Astrocyte (in vitro differentiated cells and primary cell): ENCODE data around the gene LRRC40. TPM values are rescaled to one million over a fixed set of nuclear protein-coding genes. Genes with fewer than 3 reads are reported as not detected.
"Not testable (repeated sequence)": the region's sequence is repeated elsewhere in the genome, so short reads cannot be mapped to it uniquely, and the experiment has no call there.

Experiments used
- DNase-seq: peaks from one replicate; pipeline ENCODE4 v3.0.0-alpha.2; 2010; ENCODE audit warnings: low read depth
- FAIRE-seq: peaks from 2 replicates; lab custom pipeline; 2011; peaks lifted over from hg19 to GRCh38; lab: Jason Lieb, UNC
- H2AFZ ChIP-seq: 2 replicates; pipeline ENCODE4 v1.6.0; 2012; ENCODE audit warnings: low read depth, low read length, inconsistent platforms
- H3K27ac ChIP-seq: 2 replicates; pipeline ENCODE4 v1.5.1; 2011; ENCODE audit warnings: low read depth, low read length, inconsistent platforms
- H3K27me3 ChIP-seq: 2 replicates; pipeline ENCODE4 v1.6.0; 2011; ENCODE audit warnings: low read length, inconsistent platforms; ENCODE audit not compliant: insufficient read depth
- H3K36me3 ChIP-seq: 2 replicates; pipeline ENCODE4 v1.5.1; 2011; ENCODE audit warnings: low read length, inconsistent platforms; ENCODE audit not compliant: insufficient read depth
- H3K4me1 ChIP-seq: 2 replicates; pipeline ENCODE4 v1.5.1; 2011; ENCODE audit warnings: low read length, inconsistent platforms; ENCODE audit not compliant: insufficient read depth
- H3K4me2 ChIP-seq: 2 replicates; pipeline ENCODE4 v1.6.0; 2012; ENCODE audit warnings: low read length, inconsistent platforms
- H3K4me3 ChIP-seq: 2 replicates; pipeline ENCODE4 v1.5.1; 2011; ENCODE audit warnings: low read depth, mild to moderate bottlenecking, low read length, inconsistent platforms; ENCODE audit not compliant: insufficient read depth
- H3K79me2 ChIP-seq: 2 replicates; pipeline ENCODE4 v1.6.0; 2012; ENCODE audit warnings: mild to moderate bottlenecking, low read length, inconsistent platforms; ENCODE audit not compliant: insufficient read depth
- H3K9ac ChIP-seq: 2 replicates; pipeline ENCODE4 v1.6.0; 2012; ENCODE audit warnings: mild to moderate bottlenecking, low read length, inconsistent platforms
- H3K9me3 ChIP-seq: 2 replicates; pipeline ENCODE4 v1.5.1; 2012; ENCODE audit warnings: low read depth, mild to moderate bottlenecking, low read length, inconsistent platforms; ENCODE audit not compliant: insufficient read depth
- H4K20me1 ChIP-seq: 2 replicates; pipeline ENCODE4 v1.6.0; 2012; ENCODE audit warnings: low read length, inconsistent platforms; ENCODE audit not compliant: insufficient read depth
- H3K27ac Mint-ChIP-seq: one replicate; pipeline ENCODE4 v1.8.0; 2021; ENCODE audit warnings: mild to moderate bottlenecking, mixed read lengths; ENCODE audit not compliant: unreplicated experiment
- H3K27me3 Mint-ChIP-seq: one replicate; pipeline ENCODE4 v1.8.0; 2021; ENCODE audit warnings: low read depth, mixed read lengths; ENCODE audit not compliant: unreplicated experiment
- H3K36me3 Mint-ChIP-seq: one replicate; pipeline ENCODE4 v1.8.0; 2021; ENCODE audit warnings: low read depth, mixed read lengths; ENCODE audit not compliant: unreplicated experiment
- H3K4me1 Mint-ChIP-seq: one replicate; pipeline ENCODE4 v1.8.0; 2021; ENCODE audit warnings: low read depth, mixed read lengths; ENCODE audit not compliant: unreplicated experiment
- H3K4me3 Mint-ChIP-seq: one replicate; pipeline ENCODE4 v1.8.0; 2021; ENCODE audit warnings: mild to moderate bottlenecking, moderate library complexity, mixed read lengths; ENCODE audit not compliant: unreplicated experiment
- H3K9me3 Mint-ChIP-seq: one replicate; pipeline ENCODE4 v1.8.0; 2021; ENCODE audit warnings: mild to moderate bottlenecking, mixed read lengths; ENCODE audit not compliant: unreplicated experiment
- CTCF ChIP-seq: IDR thresholded peaks from 2 replicates; pipeline ENCODE4 v1.5.1; 2011; ENCODE audit warnings: low read depth, mild to moderate bottlenecking, inconsistent platforms, low read length, moderate library complexity; ENCODE audit not compliant: insufficient read depth
- EZH2 ChIP-seq: IDR thresholded peaks from 2 replicates; pipeline ENCODE4 v1.6.1; 2012; ENCODE audit warnings: mild to moderate bottlenecking, low read length, inconsistent platforms; ENCODE audit not compliant: insufficient read depth
- total RNA-seq: library from RNA; stranded (reverse); gene quantifications from 2 replicates; pipeline ENCODE4 v1.2.1, GENCODE V29; 2021

The LRRC40 gene
- total RNA-seq, 1 donor from 2014 or later, result 20.2 TPM

DNA sequence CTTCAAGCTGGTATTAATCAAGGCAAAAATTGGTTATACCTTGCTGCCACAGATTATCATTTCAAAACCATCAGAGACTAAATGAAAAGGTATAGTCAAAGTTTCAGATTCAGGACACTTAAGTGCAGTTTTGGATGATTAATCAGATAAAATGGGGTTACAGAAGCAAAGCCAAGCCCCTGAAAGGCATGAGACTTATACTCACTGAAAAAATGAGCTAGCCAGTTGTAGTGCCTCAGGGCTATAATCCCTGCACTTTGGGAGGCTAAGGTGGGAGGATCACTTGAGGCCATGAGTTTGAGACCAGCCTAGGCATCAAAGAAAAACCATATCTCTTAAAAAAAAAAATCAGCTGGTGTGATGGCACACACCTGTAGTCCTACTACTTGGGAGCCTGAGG lies 15.2 kb downstream of the LRRC40 start:
- H3K27me3 Mint-ChIP-seq, result no peaks in the 10 kb centered on the region
- no peak overlapping the region for H3K27ac Mint-ChIP-seq
- H3K9me3 Mint-ChIP-seq, result no peaks in the 10 kb centered on the region
- Histone ChIP-seq H3K79me2 (peaks cover 80% of the 10 kb centered on the region), H3K4me2 (no peak overlapping the region), H2AFZ (no peak overlapping the region), H3K9ac (no peak overlapping the region), H3K4me1 (no peaks in the 10 kb centered on the region), H3K27me3 (no peaks in the 10 kb centered on the region), H4K20me1 (peaks cover 19% of the 10 kb centered on the region), H3K4me3 (no peak overlapping the region), H3K36me3 (no peaks in the 10 kb centered on the region), H3K9me3 (no peaks in the 10 kb centered on the region), H3K27ac (no peak overlapping the region)
- no peak overlapping the region for H3K4me3 Mint-ChIP-seq
- H3K4me1 Mint-ChIP-seq, result no peaks in the 10 kb centered on the region
- FAIRE-seq (no peak), DNase-seq (no peak)
- TF ChIP-seq CTCF (no peak), EZH2 (no peak)
- H3K36me3 Mint-ChIP-seq, result peaks cover 4% of the 10 kb centered on the region

GRCh38 chr1:70188522-70188921 lies 16.9 kb downstream of the LRRC40 start:
- Mint-ChIP-seq H3K27me3 (no peaks in the 10 kb centered on the region), H3K27ac (no peak overlapping the region), H3K36me3 (peaks cover 4% of the 10 kb centered on the region), H3K4me1 (no peaks in the 10 kb centered on the region), H3K9me3 (no peaks in the 10 kb centered on the region), H3K4me3 (no peak overlapping the region)
- H3K36me3 ChIP-seq, result peaks cover 3% of the 10 kb centered on the region
- no peak overlapping the region for H3K9ac ChIP-seq
- no peaks in the 10 kb centered on the region for H3K27me3 ChIP-seq
- no peak overlapping the region for H3K4me2 ChIP-seq
- H3K9me3 ChIP-seq, result no peaks in the 10 kb centered on the region
- FAIRE-seq, result no peak
- H3K79me2 ChIP-seq, result peaks cover 66% of the 10 kb centered on the region
- DNase-seq, result no peak
- TF ChIP-seq CTCF (no peak), EZH2 (no peak)
- no peak overlapping the region for H3K4me3 ChIP-seq
- H2AFZ ChIP-seq, result no peak overlapping the region
- H4K20me1 ChIP-seq, result peaks cover 19% of the 10 kb centered on the region
- no peak overlapping the region for H3K27ac ChIP-seq
- no peaks in the 10 kb centered on the region for H3K4me1 ChIP-seq

- not testable (repeated sequence) for H3K4me3 Mint-ChIP-seq, H3K9me3 ChIP-seq, FAIRE-seq, H3K36me3 ChIP-seq, H3K27me3 Mint-ChIP-seq, H3K4me1 ChIP-seq, H3K4me3 ChIP-seq, H3K9ac ChIP-seq, H3K4me1 Mint-ChIP-seq, H2AFZ ChIP-seq, H3K27ac Mint-ChIP-seq, H3K4me2 ChIP-seq, H3K36me3 Mint-ChIP-seq, H4K20me1 ChIP-seq, H3K9me3 Mint-ChIP-seq, H3K27ac ChIP-seq, H3K27me3 ChIP-seq, DNase-seq
- H3K79me2 ChIP-seq, result peaks cover 39% of the 10 kb centered on the region
These were observed 20.2 kb downstream of the LRRC40 start for GRCh38 chr1:70185181-70185580.
